Small intestine (tissue), 7 donors: ENCODE data around the gene NOD2. TPM values are rescaled to one million over a fixed set of nuclear protein-coding genes. Genes with fewer than 3 reads are reported as not detected.

Experiments used
- DNase-seq, 2 donors: peaks; one replicate each; pipeline versions ENCODE4 v3.0.0 to v3.0.0-alpha.2; 2013
- FAIRE-seq: peaks from 2 replicates; lab custom pipeline; 2012; peaks lifted over from hg19 to GRCh38; lab: Jason Lieb, UNC
- H3K27ac ChIP-seq, 3 donors: one replicate each; pipeline ENCODE4 v1.5.1; 2013; ENCODE audit warnings: low read length in 2 of 3, mild to moderate bottlenecking in 2 of 3, control low read depth in 1 of 3, inconsistent platforms in 1 of 3, low read depth in 1 of 3, moderate library complexity in 1 of 3
- H3K27me3 ChIP-seq, 3 donors: one replicate each; pipeline ENCODE4 v1.6.1; 2013; ENCODE audit warnings: low read length in 3 of 3, inconsistent platforms in 1 of 3; ENCODE audit not compliant: control insufficient read depth in 3 of 3, insufficient read depth in 3 of 3
- H3K36me3 ChIP-seq, 3 donors: one replicate each; pipeline ENCODE4 v1.6.1; 2013; ENCODE audit warnings: low read length in 3 of 3, inconsistent platforms in 1 of 3, low read depth in 1 of 3, mild to moderate bottlenecking in 1 of 3, moderate library complexity in 1 of 3; ENCODE audit not compliant: control insufficient read depth in 3 of 3, insufficient read depth in 2 of 3
- H3K4me1 ChIP-seq, 3 donors: one replicate each; pipeline ENCODE4 v1.6.1; 2013; ENCODE audit warnings: low read length in 2 of 3, inconsistent platforms in 1 of 3, low read depth in 1 of 3, mild to moderate bottlenecking in 1 of 3, moderate library complexity in 1 of 3; ENCODE audit not compliant: control insufficient read depth in 3 of 3, insufficient read depth in 2 of 3
- H3K4me3 ChIP-seq, 3 donors: one replicate each; pipeline ENCODE4 v1.5.1; 2013; ENCODE audit warnings: low read length in 3 of 3, control low read depth in 1 of 3, inconsistent platforms in 1 of 3, low read depth in 1 of 3, mild to moderate bottlenecking in 1 of 3, moderate library complexity in 1 of 3
- H3K9me3 ChIP-seq, 2 donors: one replicate each; pipeline ENCODE4 v1.6.1; 2013; ENCODE audit warnings: low read depth in 1 of 2, low read length in 1 of 2; ENCODE audit not compliant: control insufficient read depth in 2 of 2, insufficient read depth in 1 of 2
- WGBS, 3 donors: extraction: QIAGEN DNeasy Blood & Tissue Kit; methylation state at CpG; one replicate each; pipeline ENCODE4 v1.1.7; 2013; 5-methylcytosine and 5-hydroxymethylcytosine counted together
- polyA plus RNA-seq, 4 donors: library from polyadenylated mRNA; stranded (reverse) in 3 of 4; unstranded in 1 of 4; fragments of 200-250 nt in 3 of 4; fragments of 120-200 nt in 1 of 4; gene quantifications; one replicate each; pipeline versions ENCODE4 v1.2.1 to v1.2.3, GENCODE V29; 2013
- donor health status: healthy with polysubstance abuse.
- donor health status: control.
- donor health status: control.
- donor health status: Bipolar disorder and iron deficiency.
- donor health status: healthy.

NOD2 gene
- polyA plus RNA-seq, 4 donors = 0.54 to 0.81 (median 0.58) TPM; not detected in 1

- Histone ChIP-seq H3K4me1 (no peaks in the 10 kb centered on the region), H3K4me3 (no peak overlapping the region), H3K27ac (no peak overlapping the region), H3K36me3 (peaks cover 2 to 4% (median 2%) of the 10 kb centered on the region in 3 donors), H3K9me3 (no peaks in the 10 kb centered on the region), H3K27me3 (no peaks in the 10 kb centered on the region)
- FAIRE-seq (no peak), DNase-seq (no peak)
- 51 to 84% (median 81%) methylated on average over 1 of the region's 1 CpG for whole genome bisulfite sequencing, 3 donors
Measured at GRCh38 chr16:50761267-50761666, 67.9 kb downstream of the NOD2 start.

- Histone ChIP-seq H3K27me3 (no peaks in the 10 kb centered on the region), H3K4me1 (no peaks in the 10 kb centered on the region), H3K27ac (no peak overlapping the region), H3K4me3 (no peak overlapping the region), H3K9me3 (no peaks in the 10 kb centered on the region), H3K36me3 (peaks cover 2 to 4% (median 2%) of the 10 kb centered on the region in 3 donors)
- no peak for FAIRE-seq
- DNase-seq = no peak
- 83 to 97% (median 92%) methylated on average over 3 of the region's 3 CpGs for WGBS, 3 donors
Measured at GRCh38 chr16:50762241-50762640, 68.8 kb downstream of the NOD2 start.

- no peaks in the 10 kb centered on the region for H3K9me3 ChIP-seq
- 90 to 93% (median 90%) methylated on average over 2 of the region's 2 CpGs for WGBS, 3 donors
Measured at GRCh38 chr16:50763211-50763610, 69.8 kb downstream of the NOD2 start.

GRCh38 chr16:50765260-50765659 lies 71.9 kb downstream of the NOD2 start:
- no peaks in the 10 kb centered on the region for H3K27me3 ChIP-seq
- 65 to 88% (median 82%) methylated on average over 1 of the region's 1 CpG for WGBS, 3 donors
- H3K9me3 ChIP-seq = no peaks in the 10 kb centered on the region
- FAIRE-seq = no peak
- no peak overlapping the region for H3K27ac ChIP-seq
- peaks cover 0 to 6% (median 2%) of the 10 kb centered on the region in 3 donors for H3K36me3 ChIP-seq
- H3K4me1 ChIP-seq = no peaks in the 10 kb centered on the region
- no peak overlapping the region for H3K4me3 ChIP-seq
- DNase-seq = no peak

More at GRCh38 chr16:50763211-50763610, 69.8 kb downstream of the NOD2 start:
- DNase-seq (no peak), FAIRE-seq (no peak)
- Histone ChIP-seq H3K27ac (no peak overlapping the region), H3K36me3 (peaks cover 0 to 4% (median 2%) of the 10 kb centered on the region in 3 donors), H3K4me3 (no peak overlapping the region), H3K27me3 (no peaks in the 10 kb centered on the region), H3K4me1 (no peaks in the 10 kb centered on the region)

GRCh38 chr16:50765861-50766260 lies 72.5 kb downstream of the NOD2 start:
- Histone ChIP-seq H3K4me1 (no peaks in the 10 kb centered on the region), H3K9me3 (no peaks in the 10 kb centered on the region), H3K27me3 (no peaks in the 10 kb centered on the region), H3K27ac (no peak overlapping the region), H3K36me3 (peaks cover 0 to 6% (median 2%) of the 10 kb centered on the region in 3 donors), H3K4me3 (no peak overlapping the region)
- whole genome bisulfite sequencing, 3 donors = 80 to 100% (median 87%) methylated on average over 1 of the region's 1 CpG
- DNase-seq (no peak), FAIRE-seq (no peak)

GRCh38 chr16:50767197-50767596 lies 73.8 kb downstream of the NOD2 start:
- Histone ChIP-seq H3K4me1 (no peaks in the 10 kb centered on the region), H3K4me3 (no peak overlapping the region), H3K36me3 (peaks cover 0 to 6% (median 2%) of the 10 kb centered on the region in 3 donors), H3K9me3 (no peaks in the 10 kb centered on the region), H3K27me3 (no peaks in the 10 kb centered on the region), H3K27ac (no peak overlapping the region)
- DNase-seq (no peak), FAIRE-seq (no peak)
- WGBS, 3 donors = 77 to 91% (median 86%) methylated on average over 2 of the region's 2 CpGs

- Histone ChIP-seq H3K4me1 (no peaks in the 10 kb centered on the region), H3K27me3 (no peaks in the 10 kb centered on the region), H3K36me3 (peaks cover 0 to 4% (median 2%) of the 10 kb centered on the region in 3 donors), H3K27ac (no peak overlapping the region), H3K4me3 (no peak overlapping the region), H3K9me3 (no peaks in the 10 kb centered on the region)
- DNase-seq = no peak
- 93 to 97% (median 93%) methylated on average over 3 of the region's 3 CpGs for WGBS, 3 donors
- no peak for FAIRE-seq
Measured at GRCh38 chr16:50771366-50771765, 78.0 kb downstream of the NOD2 start.

GRCh38 chr16:50774405-50774804 lies 81.0 kb downstream of the NOD2 start:
- H3K36me3 ChIP-seq = peaks cover 0 to 4% (median 2%) of the 10 kb centered on the region in 3 donors
- H3K27ac ChIP-seq = no peak overlapping the region
- no peak for DNase-seq
- H3K4me1 ChIP-seq = peaks cover 0 to 4% (median 0%) of the 10 kb centered on the region in 3 donors
- 94 to 96% (median 95%) methylated on average over 5 of the region's 5 CpGs for WGBS, 3 donors
- no peak for FAIRE-seq
- no peaks in the 10 kb centered on the region for H3K27me3 ChIP-seq
- no peak overlapping the region for H3K4me3 ChIP-seq
- no peaks in the 10 kb centered on the region for H3K9me3 ChIP-seq

- Histone ChIP-seq H3K4me1 (peaks cover 0 to 4% (median 0%) of the 10 kb centered on the region in 3 donors), H3K9me3 (no peaks in the 10 kb centered on the region), H3K27ac (no peak overlapping the region), H3K27me3 (no peaks in the 10 kb centered on the region), H3K36me3 (peaks cover 0 to 6% (median 4%) of the 10 kb centered on the region in 3 donors), H3K4me3 (no peak overlapping the region)
- WGBS, 3 donors = 85 to 93% (median 90%) methylated on average over 3 of the region's 3 CpGs
- FAIRE-seq (peak; percentile 30), DNase-seq (no peak)
Measured at GRCh38 chr16:50774960-50775359, 81.6 kb downstream of the NOD2 start.
